COR-L47 (cell line): ENCODE results near the gene RIOK3.
"Not testable (repeated sequence)": the region's sequence is repeated elsewhere in the genome, so short reads cannot be mapped to it uniquely, and the experiment has no call there.

Source experiments
- DNase-seq: peaks from one replicate; lab custom pipeline; 2025; lab: John Stamatoyannopoulos, UW

Gene RIOK3, protein sequence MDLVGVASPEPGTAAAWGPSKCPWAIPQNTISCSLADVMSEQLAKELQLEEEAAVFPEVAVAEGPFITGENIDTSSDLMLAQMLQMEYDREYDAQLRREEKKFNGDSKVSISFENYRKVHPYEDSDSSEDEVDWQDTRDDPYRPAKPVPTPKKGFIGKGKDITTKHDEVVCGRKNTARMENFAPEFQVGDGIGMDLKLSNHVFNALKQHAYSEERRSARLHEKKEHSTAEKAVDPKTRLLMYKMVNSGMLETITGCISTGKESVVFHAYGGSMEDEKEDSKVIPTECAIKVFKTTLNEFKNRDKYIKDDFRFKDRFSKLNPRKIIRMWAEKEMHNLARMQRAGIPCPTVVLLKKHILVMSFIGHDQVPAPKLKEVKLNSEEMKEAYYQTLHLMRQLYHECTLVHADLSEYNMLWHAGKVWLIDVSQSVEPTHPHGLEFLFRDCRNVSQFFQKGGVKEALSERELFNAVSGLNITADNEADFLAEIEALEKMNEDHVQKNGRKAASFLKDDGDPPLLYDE

DNA sequence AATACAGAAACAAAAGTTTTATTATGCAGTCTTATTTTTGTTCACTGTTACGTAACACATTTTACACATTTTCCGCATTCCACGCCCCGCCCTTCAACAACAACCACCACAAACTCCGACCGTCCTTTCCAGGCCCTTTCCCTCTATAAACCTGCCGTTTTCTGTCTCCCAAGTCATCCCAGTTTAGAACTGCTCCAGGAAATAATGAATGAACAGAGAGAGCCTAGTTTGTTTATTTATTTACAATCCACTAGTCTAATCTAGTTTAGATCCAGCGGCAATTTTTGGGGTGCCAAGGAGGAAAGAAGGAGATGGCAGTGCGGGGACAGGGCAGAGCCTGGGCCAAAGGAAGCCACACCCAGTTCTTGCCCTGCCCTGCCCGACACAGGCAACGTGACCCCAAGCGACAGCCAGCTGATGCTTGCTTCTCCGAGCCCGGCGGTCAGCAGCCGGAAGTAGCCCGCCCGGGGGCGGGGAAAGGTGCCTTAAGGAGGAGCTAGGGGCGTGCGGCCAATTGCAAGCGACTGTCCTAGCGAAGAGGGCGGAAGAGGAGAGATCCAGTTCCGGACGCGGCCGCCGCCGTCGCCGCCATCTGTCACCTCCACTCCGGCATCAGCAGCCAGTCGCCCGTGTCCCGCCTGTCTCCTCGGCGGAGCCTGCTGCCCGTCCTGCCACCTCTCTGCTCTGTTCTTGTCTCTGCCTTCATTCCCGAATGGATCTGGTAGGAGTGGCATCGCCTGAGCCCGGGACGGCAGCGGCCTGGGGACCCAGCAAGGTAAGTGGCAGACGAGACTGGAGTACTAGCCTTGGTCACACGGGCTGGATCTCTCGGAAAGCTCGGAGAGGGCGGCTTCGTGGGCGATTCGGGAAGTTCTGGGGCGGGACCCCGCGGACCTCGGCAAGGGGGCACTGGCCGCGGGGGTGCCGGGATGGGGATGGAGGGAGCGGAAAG is at the start of gene RIOK3:
RIOK3 (plus strand) TSS at position 560 of the 952 bp plus-strand sequence; CDS start at position 713, 153 bp downstream.
- peak; percentile 98 for DNase-seq

DNA sequence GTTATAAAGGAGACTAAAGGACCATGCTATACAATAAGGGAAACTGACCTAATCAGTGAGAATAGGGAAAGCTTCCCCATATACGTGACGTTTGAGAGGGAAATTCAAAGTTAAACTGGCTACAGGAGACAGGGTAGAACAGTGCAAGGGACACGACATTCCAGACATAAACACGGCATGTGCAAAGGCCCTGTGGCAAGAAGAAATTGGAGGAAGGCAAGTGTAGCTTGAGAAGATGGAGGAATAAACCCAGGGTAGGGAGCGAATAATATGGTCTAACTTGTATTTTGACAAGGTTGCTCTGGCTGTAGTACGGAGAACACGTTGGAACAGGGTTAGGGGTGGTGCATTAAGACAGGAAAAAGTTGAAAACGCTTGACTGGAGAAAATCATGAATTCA is 49.8 kb upstream of the RIOK3 start:
- DNase-seq, result no peak

DNA sequence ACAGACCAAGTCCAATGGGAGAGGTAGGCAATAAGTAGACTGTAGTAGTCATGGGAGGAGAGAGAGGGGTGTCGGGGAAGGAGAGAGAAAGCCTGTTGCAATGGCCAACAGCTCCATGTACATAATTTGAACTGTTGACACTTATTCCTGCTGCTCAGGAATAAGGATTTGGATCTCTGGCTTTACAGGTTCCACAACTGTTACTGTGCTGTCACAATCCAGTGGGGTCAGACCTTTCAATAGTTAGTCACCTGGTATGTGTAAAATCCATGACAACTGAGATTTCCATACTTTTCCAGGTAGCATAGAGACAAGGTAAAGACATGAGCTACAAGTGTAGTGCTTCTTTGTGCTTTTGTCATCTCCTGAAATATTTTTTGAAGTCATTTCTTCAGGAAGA is 47.5 kb upstream of the RIOK3 start:
- no peak for DNase-seq

DNA sequence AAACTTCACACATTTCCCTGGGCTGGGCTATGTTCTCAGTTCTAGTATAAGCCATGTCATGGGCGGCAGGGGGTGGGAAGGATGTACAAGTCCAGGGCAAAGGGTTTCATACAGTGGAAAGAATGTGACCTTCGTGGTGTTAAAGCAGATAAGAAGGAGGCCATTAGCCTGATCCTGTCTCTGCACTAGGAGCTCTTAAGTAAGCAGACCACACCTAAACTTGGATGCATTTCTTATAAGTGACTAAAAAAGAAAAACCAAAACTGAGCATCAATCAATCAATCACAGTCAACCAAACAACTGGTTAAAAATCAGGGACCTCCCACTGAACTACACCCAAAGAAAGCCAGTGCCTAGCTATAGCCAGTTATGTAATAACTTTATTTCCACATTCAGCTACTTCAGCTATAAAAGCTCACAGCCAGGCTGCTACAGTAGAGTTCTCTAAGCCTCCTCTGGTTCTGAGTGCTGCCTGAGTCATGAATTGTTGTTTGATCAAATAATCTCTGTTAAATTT is 46.8 kb upstream of the RIOK3 start:
- no peak for DNase-seq

DNA sequence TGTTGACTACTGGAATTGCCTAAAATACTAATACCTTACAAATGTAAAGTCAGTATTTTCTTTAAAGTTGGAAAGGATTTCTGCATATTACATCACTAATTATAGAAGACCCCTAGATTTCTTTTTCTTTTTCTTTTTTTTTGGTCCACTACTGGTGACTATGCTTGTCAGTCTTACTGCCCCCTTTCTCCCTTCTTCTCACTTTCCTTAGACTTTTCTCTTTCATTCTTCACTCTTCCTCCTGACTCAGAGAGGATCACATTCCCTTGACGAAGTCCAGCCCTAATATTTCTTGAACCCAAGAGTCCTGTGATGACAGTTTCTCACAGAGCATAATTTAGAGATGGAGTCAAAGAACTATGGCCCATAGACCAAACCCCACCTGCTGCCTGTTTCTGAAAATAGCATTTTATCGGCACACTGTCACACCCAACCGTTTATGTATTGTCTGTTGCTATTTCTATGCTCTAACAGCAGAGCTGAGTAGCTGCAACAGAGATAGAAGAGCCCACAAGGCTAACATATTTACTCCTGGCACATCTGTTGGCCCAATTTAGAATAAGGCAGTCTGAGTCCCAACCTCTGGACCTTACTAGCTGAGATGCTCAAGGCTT is 40.6 kb upstream of the RIOK3 start:
- no peak for DNase-seq

DNA sequence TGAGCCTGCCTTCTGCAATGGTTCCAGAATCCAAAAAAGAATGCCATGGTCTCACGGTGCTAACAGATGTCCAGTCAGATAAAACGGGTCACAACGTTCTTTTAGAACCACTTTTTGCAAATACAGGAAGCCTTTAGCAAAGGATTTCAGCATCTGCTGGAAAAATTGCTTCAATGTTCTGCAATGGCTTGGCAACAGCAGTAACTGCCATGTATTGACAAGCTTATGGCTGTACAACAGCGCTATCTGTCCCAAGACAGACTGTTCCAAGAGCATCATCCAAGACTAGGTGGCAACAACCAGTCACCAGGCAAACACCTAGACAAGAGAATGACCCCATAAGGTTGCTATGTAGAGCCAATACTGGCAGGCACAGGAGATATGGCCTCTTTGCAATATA is 37.6 kb upstream of the RIOK3 start:
- no peak for DNase-seq

DNA sequence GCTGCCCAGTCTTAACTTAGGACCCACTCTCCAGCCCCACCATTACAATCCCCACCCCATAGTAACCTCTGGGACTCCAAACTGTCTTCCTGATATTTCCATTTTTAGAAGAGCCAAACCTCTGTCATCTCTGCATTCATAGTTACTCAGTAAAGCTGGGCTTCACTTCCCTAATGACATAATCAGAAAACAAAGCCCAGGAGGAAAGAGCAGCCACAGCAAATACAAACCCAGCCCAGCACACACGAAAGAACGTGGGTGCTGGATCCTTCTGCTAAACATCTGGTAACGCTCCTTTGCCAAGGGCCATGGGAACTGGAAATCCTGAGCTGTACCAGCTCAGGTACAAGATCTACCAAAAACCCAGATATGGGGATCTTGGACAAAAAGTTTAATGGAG is 36.8 kb upstream of the RIOK3 start:
- DNase-seq, result no peak

DNA sequence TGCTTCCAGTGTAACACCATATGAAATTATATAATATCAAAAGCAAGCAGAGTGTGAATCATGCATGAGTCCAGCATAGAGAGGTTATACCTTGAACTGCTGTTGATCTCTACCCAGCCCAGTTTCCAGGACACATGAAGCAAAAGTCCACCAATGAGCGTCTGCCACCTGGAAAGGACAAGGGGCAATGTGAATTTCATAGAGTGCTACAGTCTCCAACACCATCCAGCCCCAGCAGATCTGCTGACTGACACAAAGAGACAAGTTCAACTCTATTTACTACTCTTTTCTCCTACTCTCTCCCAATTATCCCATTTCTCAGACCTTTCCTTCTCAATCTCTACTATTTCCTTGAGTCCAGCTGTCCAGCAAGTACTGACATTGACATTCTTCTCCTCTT is 31.8 kb upstream of the RIOK3 start:
- no peak for DNase-seq

DNA sequence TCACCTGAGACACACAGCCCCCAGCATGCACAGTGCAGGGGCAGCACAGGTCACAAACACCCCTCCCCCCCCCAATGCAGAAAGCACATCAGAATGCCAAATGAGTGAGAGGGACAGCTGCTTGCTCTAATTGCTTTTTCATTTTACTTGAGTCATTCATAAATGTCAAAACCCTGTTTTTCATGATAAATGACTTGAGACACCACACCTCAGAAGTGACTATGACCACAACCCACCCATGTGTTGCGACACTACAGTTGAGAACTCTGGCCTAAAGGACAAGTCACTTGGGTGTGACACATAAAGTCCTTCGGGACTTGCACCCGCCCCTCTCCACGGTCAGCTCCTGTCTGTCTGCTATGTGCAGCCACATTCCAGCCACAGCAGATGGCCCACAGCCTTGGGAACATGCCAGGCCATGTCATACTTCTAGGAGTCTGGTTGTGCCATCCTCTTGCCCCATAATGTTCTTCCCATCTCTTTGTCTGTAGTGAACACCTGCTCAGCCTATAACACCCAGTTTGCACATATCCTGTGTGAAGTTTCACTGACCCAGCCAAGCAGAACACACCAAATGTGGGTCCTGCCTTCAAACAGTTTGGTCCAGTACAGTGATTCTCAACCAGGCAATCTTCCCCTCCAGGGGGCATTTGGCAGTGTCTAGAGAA is 30.2 kb upstream of the RIOK3 start:
- DNase-seq, result peak; percentile 54

DNA sequence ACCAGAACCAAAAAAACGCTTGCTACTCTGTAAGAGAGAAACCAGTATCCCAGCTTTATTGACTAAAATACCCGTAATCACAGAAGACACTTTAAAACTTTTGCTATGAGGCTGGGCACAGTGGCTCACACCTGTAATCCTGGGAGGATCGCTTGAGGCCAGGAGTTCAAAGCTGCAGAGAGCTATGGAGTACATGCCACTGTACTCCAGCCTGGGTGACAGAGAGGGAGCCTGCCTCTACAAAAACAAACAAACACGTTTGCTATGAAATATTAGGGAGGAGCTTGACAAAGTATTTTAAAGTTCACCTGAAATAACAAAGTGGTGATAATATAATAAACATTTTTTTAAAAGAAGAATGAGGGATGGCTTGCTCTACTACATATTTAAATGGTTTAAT is 28.5 kb upstream of the RIOK3 start:
- DNase-seq, result no peak

DNA sequence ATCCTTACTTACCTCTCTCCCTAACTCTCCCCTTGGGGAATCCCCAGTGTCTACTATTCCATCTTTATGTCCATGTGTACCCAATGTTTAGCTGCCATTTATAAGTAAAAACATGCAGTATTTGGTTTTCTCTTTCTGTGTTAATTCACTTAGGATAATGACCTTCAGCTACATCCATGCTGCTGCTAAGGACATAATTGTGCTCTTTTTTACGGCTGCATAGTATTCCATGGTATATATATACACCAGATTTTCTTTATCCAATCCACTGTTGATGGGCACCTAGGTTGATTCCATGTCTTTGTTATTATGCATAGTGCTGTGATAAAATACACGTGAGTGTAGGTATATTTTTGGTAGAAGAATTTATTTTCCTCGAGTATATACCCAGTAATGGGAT is 24.3 kb upstream of the RIOK3 start:
- DNase-seq, result no peak

DNA sequence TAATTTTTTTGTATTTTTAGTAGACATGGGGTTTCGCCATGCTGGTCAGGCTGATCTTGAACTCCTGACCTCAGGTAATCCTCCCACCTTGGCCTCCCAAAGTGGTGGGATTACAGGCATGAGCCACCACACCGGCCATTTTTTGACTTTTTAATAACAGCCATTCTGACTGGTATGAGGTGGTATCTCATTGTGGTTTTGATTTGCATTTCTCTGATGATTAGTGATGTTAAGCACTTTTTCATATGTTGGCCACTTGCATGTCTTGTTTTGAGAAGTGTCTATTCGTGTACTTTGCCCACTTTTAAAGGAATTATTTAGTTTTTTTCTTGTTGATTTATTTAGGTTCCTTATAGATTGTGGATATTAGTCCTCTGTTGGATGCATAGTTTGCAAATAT is 23.5 kb upstream of the RIOK3 start:
- DNase-seq, result not testable (repeated sequence)

DNA sequence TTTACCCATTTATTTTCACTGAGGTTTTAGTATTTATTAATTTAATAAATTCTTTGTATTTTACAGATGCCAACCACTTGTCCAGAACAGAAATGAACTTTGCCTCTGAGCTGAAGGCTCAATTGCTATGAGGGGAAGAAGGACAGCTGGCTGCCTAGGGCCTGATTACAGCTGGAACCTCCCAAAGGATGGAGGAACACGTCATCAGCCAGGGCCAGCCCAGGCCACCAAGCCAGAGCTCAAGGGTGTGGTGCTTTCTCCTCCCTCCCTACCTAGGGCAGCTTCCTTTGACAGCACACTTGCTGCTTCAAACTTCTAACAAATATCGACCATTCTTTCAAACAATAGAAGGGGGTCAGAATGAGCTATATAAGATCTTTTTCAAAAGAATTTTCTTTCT is 19.7 kb upstream of the RIOK3 start:
- DNase-seq, result no peak

DNA sequence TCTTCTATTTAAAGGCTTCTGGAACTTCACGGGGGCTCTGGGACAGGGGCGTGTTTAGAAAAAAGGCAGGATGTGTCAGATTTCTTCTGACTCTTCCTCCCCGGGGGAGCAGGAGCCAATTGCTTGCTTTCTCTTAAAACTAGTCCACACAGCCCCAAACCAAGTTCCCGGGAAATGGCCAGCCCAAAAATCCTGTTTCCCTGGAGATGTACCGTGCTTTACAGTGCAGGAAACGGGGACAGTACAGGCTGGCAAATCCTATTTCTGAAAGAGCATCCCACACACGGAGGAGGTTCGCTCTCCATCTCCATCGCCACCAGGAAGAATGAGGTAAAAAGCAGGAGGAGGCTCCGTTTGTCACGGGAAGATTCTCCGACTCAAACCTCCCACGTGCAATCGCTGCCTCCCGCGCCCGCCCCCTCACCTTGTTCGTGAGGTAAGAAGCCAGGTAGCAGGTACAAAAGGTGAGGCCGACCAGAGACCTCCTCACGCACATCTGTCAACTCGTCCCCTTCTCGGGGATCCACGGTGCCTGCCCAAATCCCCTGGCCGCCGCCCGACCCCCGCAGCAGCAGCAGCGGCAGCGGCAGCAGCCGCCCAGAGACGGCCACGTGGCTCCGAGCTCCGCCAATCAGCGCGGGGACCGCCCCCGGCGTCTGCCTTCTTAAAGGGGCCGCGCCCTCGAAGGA is 15.6 kb upstream of the RIOK3 start:
- DNase-seq, result peak; percentile 84

DNA sequence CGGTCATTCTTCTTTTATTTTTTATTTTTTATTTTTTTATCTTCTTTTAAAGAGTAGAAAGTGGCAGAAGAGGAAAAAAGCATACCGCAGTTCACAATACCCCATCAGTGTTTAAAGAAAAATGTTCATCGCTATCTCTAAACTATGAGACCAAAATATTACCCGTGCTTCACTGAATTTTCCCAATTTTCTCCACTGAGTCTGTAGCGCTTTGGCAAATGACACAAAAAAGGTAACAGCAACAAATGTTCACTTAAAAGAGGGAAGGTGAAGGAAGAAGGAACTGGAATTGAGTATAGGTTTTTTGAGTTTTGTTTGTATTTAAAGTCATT is 15.1 kb upstream of the RIOK3 start:
- no peak for DNase-seq

DNA sequence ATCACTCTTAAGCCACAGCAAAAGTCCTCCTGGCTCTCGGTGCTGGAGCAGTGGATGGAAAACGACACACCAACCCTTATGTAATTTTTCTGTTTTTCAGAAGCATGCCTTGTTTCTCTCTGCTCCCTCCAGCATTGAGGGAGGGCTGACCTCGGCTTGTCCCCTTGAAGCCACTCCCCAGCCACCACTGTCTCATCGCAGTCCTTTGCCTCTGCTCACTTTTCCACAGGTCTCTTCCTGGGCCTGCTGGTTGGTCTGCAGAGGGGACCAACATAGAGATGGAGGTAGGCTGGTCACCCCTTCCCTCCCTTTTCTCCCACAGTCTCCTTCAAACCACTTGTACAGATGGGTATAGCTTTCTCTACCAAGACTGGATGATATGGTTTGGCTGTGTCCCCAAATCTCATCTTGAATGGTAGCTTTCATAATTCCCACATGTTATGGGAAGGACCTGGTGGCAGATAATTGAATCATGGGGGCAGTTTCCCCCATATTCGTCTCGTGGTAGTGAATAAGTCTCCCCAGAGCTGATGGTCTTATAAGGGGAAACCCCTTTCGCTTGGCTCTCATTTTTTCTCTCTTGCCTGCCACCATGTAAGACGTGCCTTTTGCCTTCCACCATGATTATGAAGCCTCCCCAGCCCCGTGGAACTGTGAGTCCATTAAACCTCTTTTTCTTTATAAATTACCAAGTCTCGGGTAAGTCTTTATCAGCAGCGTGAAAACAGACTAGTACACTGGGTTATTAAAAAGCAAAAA is 14.3 kb upstream of the RIOK3 start:
- no peak for DNase-seq

DNA sequence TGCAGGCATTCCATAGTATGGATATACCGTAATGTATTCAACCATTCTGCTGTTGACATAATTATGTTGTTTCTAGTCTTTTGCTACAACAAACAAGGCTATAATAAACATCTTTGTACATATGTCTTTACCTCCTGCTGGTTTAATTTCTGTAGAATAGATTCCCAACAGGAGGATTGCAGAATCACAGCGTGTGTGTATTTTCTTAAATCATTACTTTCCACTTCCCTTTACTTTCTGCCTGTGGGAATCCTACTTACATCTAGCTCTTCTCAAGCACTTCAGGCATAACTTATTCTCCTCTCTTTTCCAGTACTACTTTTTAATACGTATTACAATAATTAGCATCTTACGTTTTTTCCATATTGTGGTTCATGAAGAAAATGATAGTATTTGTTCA is 13.0 kb upstream of the RIOK3 start:
- DNase-seq, result no peak

DNA sequence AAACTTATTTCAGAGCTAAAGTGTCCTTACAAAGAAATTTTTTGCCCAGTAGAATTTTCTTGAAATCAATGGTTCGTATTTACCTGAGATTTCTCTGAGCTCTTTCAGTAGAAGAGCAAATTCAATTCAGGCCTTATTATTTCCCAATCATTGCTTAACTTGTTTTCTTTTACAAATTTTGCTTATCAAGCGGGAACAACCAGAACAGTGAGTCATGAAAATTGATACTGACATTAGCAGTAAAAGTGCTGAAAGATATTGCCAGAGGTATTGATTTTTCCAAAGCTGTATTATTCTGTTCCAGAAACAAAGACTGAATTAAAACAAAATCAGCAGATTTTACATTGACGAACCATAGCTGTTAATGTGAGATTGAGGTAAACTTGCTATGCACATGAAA is 10.1 kb upstream of the RIOK3 start:
- no peak for DNase-seq

DNA sequence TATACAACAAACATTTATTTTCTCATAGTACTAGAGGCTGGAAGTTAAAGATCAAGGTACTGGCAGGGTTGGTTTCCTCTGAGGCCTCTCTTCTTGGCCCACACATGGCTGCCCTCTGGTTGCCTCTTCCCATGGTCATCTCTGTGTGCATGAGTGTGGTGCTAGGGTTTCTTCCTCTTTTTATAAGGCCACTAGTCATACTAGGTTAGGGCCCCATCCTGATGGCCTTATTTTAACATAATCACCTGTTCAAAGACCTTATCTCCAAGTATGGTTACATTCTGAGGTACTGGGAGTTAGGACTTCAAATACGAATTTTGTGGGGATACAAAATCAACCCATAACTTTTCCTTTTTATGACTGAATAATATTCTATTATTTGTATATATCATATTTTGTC is 4.8 kb upstream of the RIOK3 start:
- DNase-seq, result no peak

DNA sequence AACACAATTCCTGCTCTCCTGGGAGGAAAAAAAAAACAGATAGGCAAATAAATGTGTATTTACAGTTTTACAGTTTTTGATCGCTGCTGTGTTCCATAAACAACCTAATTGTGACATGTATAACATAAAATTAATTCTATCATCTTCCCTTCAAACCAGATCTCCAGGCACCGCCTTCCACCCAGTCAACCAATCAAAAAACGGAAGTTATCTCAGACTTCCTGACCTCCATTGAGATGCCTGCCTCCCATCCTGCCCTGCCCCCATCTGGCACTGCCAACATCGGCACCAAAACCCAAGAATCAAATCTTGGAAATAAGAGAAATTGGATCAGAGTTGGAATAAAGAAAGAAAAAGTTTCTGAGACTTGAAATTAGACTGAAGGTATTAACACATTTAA is 3.1 kb upstream of the RIOK3 start:
- no peak for DNase-seq
